OCI-LY3 (cell line): ENCODE measurements around the gene MEX3D.

Source experiments
- CTCF ChIP-seq: fragments of 200-600, 300-600 bp; sonication (generic); IDR thresholded peaks from 2 replicates; pipeline ENCODE4 v1.5.1; 2014; ENCODE audit warnings: antibody characterized with exemption, low read length, low read depth
- EZH2phosphoT487 ChIP-seq: fragments of 200-600 bp; shearing (Covaris generic); IDR thresholded peaks from 2 replicates; pipeline ENCODE4 v1.6.1; 2018; ENCODE audit warnings: antibody characterized with exemption, mixed run types, low read depth

- TF ChIP-seq CTCF (no peak), EZH2phosphoT487 (no peak)
Observed at GRCh38 chr19:1505991-1506881, 61.9 kb downstream of the MEX3D start.
